Measurements from ENCODE around the gene LSM5. TPM values are rescaled to one million over a fixed set of nuclear protein-coding genes. Genes with fewer than 3 reads are reported as not detected.
A peak's percentile ranks its signal among the peaks of the same experiment; 100 is the strongest.
"Not testable (repeated sequence)": the region's sequence is repeated elsewhere in the genome, so short reads cannot be mapped to it uniquely, and the experiment has no call there.

LSM5 gene
- total RNA-seq, 8 experiments from 2014 or later, result 33.9 to 102 (median 64.5) TPM

- no peak for ATAC-seq (replicated peaks in 6 of 8)
- H3K4me1 ChIP-seq (replicated peaks in 1 of 2), result no peaks in the 10 kb centered on the region
- in situ Hi-C loops (cut with MboI; ENCODE audit: low pct_unique_long_range_greater_than_20kb in 2 of 9, low sequenced_read_pairs in 9 of 9, unreplicated experiment in 9 of 9), result no loop called here
- H3K4me3 ChIP-seq, result no peak overlapping the region
- WGBS, 10 experiments, result 0 to 100% (median 88%) methylated on average over 1 to 2 of the region's 2 CpGs
- H3K27ac ChIP-seq, result no peak overlapping the region
Measured at GRCh38 chr7:32519763-32520162, 29.6 kb upstream of the LSM5 start.

GRCh38 chr7:32518534-32519140 is 28.5 kb upstream of the LSM5 start:
- H3K4me3 ChIP-seq, result no peak overlapping the region
- in situ Hi-C loops (cut with MboI; ENCODE audit: low pct_unique_long_range_greater_than_20kb in 2 of 9, low sequenced_read_pairs in 9 of 9, unreplicated experiment in 9 of 9), result no loop called here
- no peaks in the 10 kb centered on the region for H3K4me1 ChIP-seq (replicated peaks in 1 of 2)
- WGBS, 10 experiments, result 44 to 98% (median 83%) methylated on average over 1 to 2 of the region's 2 CpGs
- ATAC-seq (replicated peaks in 6 of 8), result no peak
- H3K27ac ChIP-seq, result no peak overlapping the region

- 67 to 100% (median 95%) methylated on average over 1 to 3 of the region's 3 CpGs; no CpG with 5 or more reads in 2 of the 10 experiments for WGBS, 10 experiments
- ATAC-seq (replicated peaks in 6 of 8), result no peak
- H3K4me1 ChIP-seq (replicated peaks in 1 of 2), result no peaks in the 10 kb centered on the region
- no peak overlapping the region for H3K4me3 ChIP-seq
- no peak overlapping the region for H3K27ac ChIP-seq
- in situ Hi-C loops (cut with MboI; ENCODE audit: low pct_unique_long_range_greater_than_20kb in 2 of 9, low sequenced_read_pairs in 9 of 9, unreplicated experiment in 9 of 9), result no loop called here
Measured at GRCh38 chr7:32516551-32517100, 26.4 kb upstream of the LSM5 start.

DNA sequence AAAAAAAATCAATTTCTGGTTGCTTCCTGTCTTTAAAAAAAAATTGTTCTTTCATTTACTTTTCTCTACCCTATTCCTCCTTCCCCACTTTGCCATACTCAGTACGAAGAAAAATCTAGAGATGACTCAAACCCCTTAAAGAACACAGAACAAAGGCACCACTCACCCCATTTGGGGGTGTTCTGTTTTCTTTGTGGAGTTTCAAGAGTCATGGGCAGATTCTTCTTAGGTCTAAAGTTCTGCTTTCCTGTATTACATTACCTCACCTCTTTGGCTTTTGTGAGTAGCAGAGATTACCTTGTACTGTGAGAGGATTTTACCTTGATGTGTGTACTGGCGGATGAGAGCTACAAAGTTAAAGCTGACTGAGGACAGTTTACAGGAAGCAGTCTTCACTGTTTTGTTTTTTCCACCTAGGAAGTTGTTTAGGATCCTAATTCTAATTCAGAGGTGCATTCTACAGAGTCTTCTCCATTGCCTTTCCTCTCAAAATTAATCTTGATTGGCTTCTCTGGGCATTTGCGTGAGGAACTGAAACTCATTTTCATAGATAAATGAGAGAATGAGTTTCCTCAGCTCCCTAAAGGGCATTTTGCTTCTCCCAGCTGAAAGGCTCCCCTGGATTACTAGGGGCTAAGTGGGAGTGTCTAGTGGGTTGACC is 25.8 kb upstream of the LSM5 start:
- in situ Hi-C loops (cut with MboI; ENCODE audit: low pct_unique_long_range_greater_than_20kb in 2 of 9, low sequenced_read_pairs in 9 of 9, unreplicated experiment in 9 of 9), result no loop called here
- H3K4me1 ChIP-seq (replicated peaks in 1 of 2), result no peaks in the 10 kb centered on the region
- 89 to 100% (median 100%) methylated on average over 1 to 3 of the region's 3 CpGs; no CpG with 5 or more reads in 2 of the 10 experiments for WGBS, 10 experiments
- no peak overlapping the region for H3K27ac ChIP-seq
- no peak overlapping the region for H3K4me3 ChIP-seq
- no peak for ATAC-seq (replicated peaks in 6 of 8)

DNA sequence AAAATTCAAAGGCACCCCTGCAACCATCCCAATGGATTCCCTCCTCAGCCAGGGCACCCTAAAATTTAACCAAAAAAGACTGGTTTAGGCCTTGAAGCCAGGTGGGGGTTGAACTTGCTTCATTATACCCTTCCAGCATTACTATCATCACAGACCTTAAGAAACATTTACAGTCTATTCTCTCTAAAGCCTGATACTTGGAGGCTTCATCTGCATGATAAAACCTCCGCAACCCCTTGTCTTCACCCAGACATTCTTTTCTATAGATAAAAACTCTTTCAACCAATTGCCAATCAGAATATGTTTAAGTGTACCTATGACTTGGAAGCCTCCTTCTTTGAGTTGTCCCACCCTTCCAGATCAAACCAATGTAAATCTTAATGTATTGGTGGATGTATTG is 23.0 kb upstream of the LSM5 start:
- Histone ChIP-seq H3K4me1 (replicated peaks in 1 of 2) (no peaks in the 10 kb centered on the region), H3K27ac (no peak overlapping the region), H3K4me3 (no peak overlapping the region)
- in situ Hi-C loops (cut with MboI; ENCODE audit: low pct_unique_long_range_greater_than_20kb in 2 of 9, low sequenced_read_pairs in 9 of 9, unreplicated experiment in 9 of 9), result no loop called here
- ATAC-seq (replicated peaks in 6 of 8), result no peak
- 88 to 100% (median 100%) methylated on average over 1 of the region's 1 CpG; no CpG with 5 or more reads in 3 of the 10 experiments for WGBS, 10 experiments

- H3K4me3 ChIP-seq, result no peak overlapping the region
- H3K4me1 ChIP-seq (replicated peaks in 1 of 2), result no peaks in the 10 kb centered on the region
- ATAC-seq (replicated peaks in 6 of 8), result no peak
- H3K27ac ChIP-seq, result no peak overlapping the region
- WGBS, 10 experiments, result 80 to 100% (median 95%) methylated on average over 1 to 4 of the region's 4 CpGs; no CpG with 5 or more reads in 4 of the 10 experiments
- in situ Hi-C loops (cut with MboI; ENCODE audit: low pct_unique_long_range_greater_than_20kb in 2 of 9, low sequenced_read_pairs in 9 of 9, unreplicated experiment in 9 of 9), result no loop called here
Measured at GRCh38 chr7:32511791-32512190, 21.6 kb upstream of the LSM5 start.

GRCh38 chr7:32507414-32507813 is 17.2 kb upstream of the LSM5 start:
- peak in 3 of 8 experiments; percentile 21 to 80 (median 77) for ATAC-seq (replicated peaks in 6 of 8)
- no peak overlapping the region for H3K27ac ChIP-seq
- WGBS, 10 experiments, result 23 to 97% (median 75%) methylated on average over 1 to 6 of the region's 6 CpGs; no CpG with 5 or more reads in 2 of the 10 experiments
- no peak overlapping the region for H3K4me3 ChIP-seq
- peaks cover 2 to 6% of the 10 kb centered on the region in 2 donors for H3K4me1 ChIP-seq (replicated peaks in 1 of 2)
- in situ Hi-C loops (cut with MboI; ENCODE audit: low pct_unique_long_range_greater_than_20kb in 2 of 9, low sequenced_read_pairs in 9 of 9, unreplicated experiment in 9 of 9), result no loop called here

DNA sequence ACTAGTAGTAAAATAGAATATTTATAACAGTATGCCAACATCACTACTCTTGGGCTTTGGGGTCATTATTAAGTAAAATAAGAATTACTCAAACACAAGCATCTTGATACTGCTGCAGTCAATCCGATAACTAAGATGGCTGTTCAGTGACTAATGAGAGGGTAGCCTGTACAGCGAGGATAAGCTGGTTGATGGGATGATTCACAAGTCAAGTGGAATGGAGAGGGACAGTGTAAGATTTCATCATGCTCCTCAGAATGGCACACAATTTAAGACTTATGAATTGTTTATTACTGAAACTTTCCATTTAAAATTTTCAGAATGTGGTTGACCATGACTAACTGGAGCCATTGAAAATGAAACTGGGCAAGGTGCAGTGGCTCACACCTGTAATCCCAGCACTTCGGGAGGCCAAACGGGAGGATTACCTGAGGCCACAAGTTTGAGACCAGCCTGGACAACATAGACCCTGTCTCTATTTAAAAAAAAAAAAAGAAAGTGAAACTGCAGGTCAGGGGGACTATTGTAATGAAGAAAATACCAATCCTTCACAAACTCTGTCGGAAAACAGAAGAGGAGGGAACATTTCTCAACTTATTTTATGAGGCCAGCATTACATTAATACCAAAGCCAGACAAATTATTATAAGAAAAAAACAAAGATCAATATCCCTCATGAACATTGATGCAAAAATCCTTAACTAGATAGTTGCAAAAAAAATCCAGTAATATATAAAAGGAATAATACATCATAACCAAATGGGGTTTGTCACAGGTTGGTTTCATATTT is 16.3 kb upstream of the LSM5 start:
- no peak overlapping the region for H3K4me3 ChIP-seq
- peaks cover 7 to 13% of the 10 kb centered on the region in 2 donors for H3K4me1 ChIP-seq (replicated peaks in 1 of 2)
- in situ Hi-C loops (cut with MboI; ENCODE audit: low pct_unique_long_range_greater_than_20kb in 2 of 9, low sequenced_read_pairs in 9 of 9, unreplicated experiment in 9 of 9), result no loop called here
- peak in 7 of 8 experiments; percentile 72 to 100 (median 93) for ATAC-seq (replicated peaks in 6 of 8)
- 67 to 100% (median 92%) methylated on average over 1 to 5 of the region's 5 CpGs for WGBS, 10 experiments
- H3K27ac ChIP-seq, result peak overlapping the region in 1 of 2 donors; percentile 20

DNA sequence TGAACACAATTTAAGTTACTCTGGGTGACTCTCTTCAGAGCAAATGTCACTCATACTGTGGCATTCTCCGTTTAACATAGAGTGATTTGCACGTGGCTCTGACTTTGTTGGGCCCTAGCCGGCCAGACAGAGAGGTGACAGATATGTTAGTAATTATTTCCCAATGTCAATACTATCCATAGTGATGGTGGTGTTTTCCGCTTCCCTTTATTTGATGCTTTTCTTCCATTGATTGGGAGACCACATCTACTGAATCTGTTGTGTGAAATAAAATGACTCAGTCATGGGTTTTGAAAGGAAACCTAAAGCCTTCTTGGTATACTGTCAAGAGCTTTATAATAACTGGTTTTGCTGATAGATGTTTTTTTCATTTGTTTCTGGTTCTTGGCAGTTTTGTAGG is 12.5 kb upstream of the LSM5 start:
- in situ Hi-C loops (cut with MboI; ENCODE audit: low pct_unique_long_range_greater_than_20kb in 2 of 9, low sequenced_read_pairs in 9 of 9, unreplicated experiment in 9 of 9), result no loop called here
- Histone ChIP-seq H3K4me3 (no peak overlapping the region), H3K4me1 (replicated peaks in 1 of 2) (peaks cover 12 to 13% of the 10 kb centered on the region in 2 donors), H3K27ac (no peak overlapping the region)
- peak in 1 of 8 experiments; percentile 17 for ATAC-seq (replicated peaks in 6 of 8)
- 48 to 100% (median 62%) methylated on average over 1 to 4 of the region's 4 CpGs; no CpG with 5 or more reads in 1 of the 10 experiments for WGBS, 10 experiments

- Histone ChIP-seq H3K4me1 (replicated peaks in 1 of 2) (peaks cover 16 to 20% of the 10 kb centered on the region in 2 donors), H3K4me3 (no peak overlapping the region), H3K27ac (no peak overlapping the region)
- in situ Hi-C loops (cut with MboI; ENCODE audit: low pct_unique_long_range_greater_than_20kb in 2 of 9, low sequenced_read_pairs in 9 of 9, unreplicated experiment in 9 of 9), result no loop called here
- ATAC-seq (replicated peaks in 6 of 8), result peak in 7 of 8 experiments; percentile 32 to 74 (median 40)
- WGBS, 10 experiments, result 0 to 63% (median 38%) methylated on average over 1 of the region's 1 CpG; no CpG with 5 or more reads in 2 of the 10 experiments
Measured at GRCh38 chr7:32501522-32501921, 11.3 kb upstream of the LSM5 start.

GRCh38 chr7:32500922-32501341 is 10.8 kb upstream of the LSM5 start:
- H3K4me1 ChIP-seq (replicated peaks in 1 of 2), result peaks cover 16 to 21% of the 10 kb centered on the region in 2 donors
- in situ Hi-C loops (cut with MboI; ENCODE audit: low pct_unique_long_range_greater_than_20kb in 2 of 9, low sequenced_read_pairs in 9 of 9, unreplicated experiment in 9 of 9), result no loop called here
- 0 to 67% (median 33%) methylated on average over 1 of the region's 1 CpG; no CpG with 5 or more reads in 6 of the 10 experiments for WGBS, 10 experiments
- ATAC-seq (replicated peaks in 6 of 8), result peak in 6 of 8 experiments; percentile 28 to 51 (median 36)
- no peak overlapping the region for H3K4me3 ChIP-seq
- H3K27ac ChIP-seq, result peak overlapping the region in 1 of 2 donors; percentile 12

- 86 to 100% (median 100%) methylated on average over 1 of the region's 1 CpG for WGBS, 10 experiments
- H3K27ac ChIP-seq; in situ Hi-C loops (cut with MboI; ENCODE audit: low pct_unique_long_range_greater_than_20kb in 2 of 9, low sequenced_read_pairs in 9 of 9, unreplicated experiment in 9 of 9); H3K4me3 ChIP-seq; ATAC-seq (replicated peaks in 6 of 8): not testable (repeated sequence)
- peaks cover 16 to 21% of the 10 kb centered on the region in 2 donors for H3K4me1 ChIP-seq (replicated peaks in 1 of 2)
Measured at GRCh38 chr7:32500216-32500615, 10.0 kb upstream of the LSM5 start.

Measured in motor neuron (in vitro differentiated cells).